Common myeloid progenitor, CD34-positive (primary cell): ENCODE measurements around the gene NEUROG2. TPM values are rescaled to one million over a fixed set of nuclear protein-coding genes. Genes with fewer than 3 reads are reported as not detected.

Experiments used
- CTCF ChIA-PET: fragments of 350-600 bp; sonication (Branson Sonifier 250); formaldehyde crosslinking; loops from one replicate; lab custom pipeline; 2021; ENCODE audit warnings: antibody characterized with exemption; lab: Charles Lee
- POLR2A ChIA-PET: fragments of 350-600 bp; sonication (Branson Sonifier 250); formaldehyde crosslinking; loops from one replicate; lab custom pipeline; 2021; ENCODE audit warnings: antibody characterized with exemption; lab: Charles Lee
- DNase-seq, 3 donors: peaks; one replicate each; pipeline versions ENCODE4 v3.0.0 to v3.0.0-alpha.2; 2013
- H3K27ac ChIP-seq, 2 experiments: 1 replicate in 1 of 2; 2 replicates in 1 of 2; pipeline ENCODE4 v1.7.0; 2013; ENCODE audit warnings: inconsistent platforms in 2 of 2, low read length in 2 of 2, mild to moderate bottlenecking in 2 of 2, low read depth in 1 of 2, moderate library complexity in 1 of 2; ENCODE audit not compliant: severe bottlenecking in 2 of 2, insufficient read depth in 1 of 2, poor library complexity in 1 of 2
- H3K27me3 ChIP-seq, 5 experiments: replicated peaks in 2 of 5; 1 replicate in 3 of 5; 2 replicates in 2 of 5; pipeline versions ENCODE4 v1.6.1 to v1.7.0; 2013; ENCODE audit warnings: low read length in 4 of 5, mild to moderate bottlenecking in 2 of 5, moderate library complexity in 2 of 5, inconsistent platforms in 1 of 5; ENCODE audit not compliant: insufficient read depth in 5 of 5, control insufficient read depth in 4 of 5
- H3K36me3 ChIP-seq, 4 experiments: 1 replicate in 2 of 4; 2 replicates in 2 of 4; pipeline versions ENCODE4 v1.6.1 to v1.7.0; 2013; ENCODE audit warnings: low read length in 3 of 4, control low read depth in 1 of 4, mild to moderate bottlenecking in 1 of 4; ENCODE audit not compliant: control insufficient read depth in 4 of 4, insufficient read depth in 4 of 4
- H3K4me1 ChIP-seq, 4 experiments: 1 replicate in 3 of 4; 2 replicates in 1 of 4; pipeline versions ENCODE4 v1.6.1 to v1.7.1; 2013; ENCODE audit warnings: low read length in 3 of 4, mild to moderate bottlenecking in 3 of 4, control low read depth in 1 of 4, inconsistent platforms in 1 of 4, moderate library complexity in 1 of 4; ENCODE audit not compliant: control insufficient read depth in 4 of 4, insufficient read depth in 4 of 4; ENCODE audit errors: control extremely low read depth in 1 of 4
- H3K4me3 ChIP-seq, 7 experiments: 1 replicate in 4 of 7; 2 replicates in 3 of 7; pipeline versions ENCODE4 v1.5.1 to v1.7.0; 2013; ENCODE audit warnings: mild to moderate bottlenecking in 7 of 7, low read length in 6 of 7, moderate library complexity in 6 of 7, inconsistent platforms in 2 of 7, low read depth in 2 of 7, control low read depth in 1 of 7; ENCODE audit not compliant: insufficient read depth in 4 of 7, control insufficient read depth in 1 of 7; ENCODE audit errors: extremely low read depth in 1 of 7
- H3K9me3 ChIP-seq, 5 experiments: 1 replicate in 4 of 5; 2 replicates in 1 of 5; pipeline versions ENCODE4 v1.6.1 to v1.7.1; 2013; ENCODE audit warnings: low read length in 4 of 5, mild to moderate bottlenecking in 2 of 5, inconsistent platforms in 1 of 5, low read depth in 1 of 5, moderate library complexity in 1 of 5; ENCODE audit not compliant: control insufficient read depth in 4 of 5, insufficient read depth in 2 of 5; ENCODE audit errors: control extremely low read depth in 1 of 5
- WGBS: methylation state at CpG from one replicate; pipeline ENCODE4 v1.1.5; 2013; ENCODE audit not compliant: insufficient coverage; 5-methylcytosine and 5-hydroxymethylcytosine counted together
- polyA plus RNA-seq: library from polyadenylated mRNA; unstranded; fragments of 120-200 nt; gene quantifications from one replicate; pipeline ENCODE4 v1.2.1, GENCODE V29; 2013

Gene NEUROG2
- 0.03 TPM for polyA plus RNA-seq

GRCh38 chr4:112516066-112516470 lies at the start of gene NEUROG2:
Gene NEUROG2 (minus strand): TSS chr4:112516180. CDS start chr4:112515475, 705 bp downstream.
- DNase-seq = no peak
- H3K27me3 ChIP-seq = peaks cover 43 to 100% (median 74%) of the 10 kb centered on the region in 5 experiments
- peak within 1 kb of the TSS; percentile 36 to 81 (median 68) for H3K4me3 ChIP-seq
- ChIA-PET CTCF (no interaction called here), POLR2A (no interaction called here)
- H3K27ac ChIP-seq = no peak within 1 kb of the TSS
- 0% methylated on average over 10 of the region's 15 CpGs for WGBS
- H3K36me3 ChIP-seq = no peaks in the 10 kb centered on the region
- H3K4me1 ChIP-seq = peaks cover 0 to 41% (median 35%) of the 10 kb centered on the region in 4 experiments
- peaks cover 0 to 11% (median 7%) of the 10 kb centered on the region in 5 experiments for H3K9me3 ChIP-seq

GRCh38 chr4:112564706-112565270 lies 48.8 kb upstream of the NEUROG2 start:
- no peak for DNase-seq
- CTCF ChIA-PET = no interaction called here
- WGBS = 98% methylated on average over 19 of the region's 25 CpGs
- H3K4me1 ChIP-seq = peaks cover 0 to 10% (median 0%) of the 10 kb centered on the region in 4 experiments
- H3K27me3 ChIP-seq = no peaks in the 10 kb centered on the region
- POLR2A ChIA-PET = no interaction called here
- H3K36me3 ChIP-seq = peaks cover 2 to 6% (median 3%) of the 10 kb centered on the region in 4 experiments
- H3K4me3 ChIP-seq = no peak overlapping the region
- no peak overlapping the region for H3K27ac ChIP-seq
- H3K9me3 ChIP-seq = peaks cover 0 to 4% (median 0%) of the 10 kb centered on the region in 5 experiments

DNA sequence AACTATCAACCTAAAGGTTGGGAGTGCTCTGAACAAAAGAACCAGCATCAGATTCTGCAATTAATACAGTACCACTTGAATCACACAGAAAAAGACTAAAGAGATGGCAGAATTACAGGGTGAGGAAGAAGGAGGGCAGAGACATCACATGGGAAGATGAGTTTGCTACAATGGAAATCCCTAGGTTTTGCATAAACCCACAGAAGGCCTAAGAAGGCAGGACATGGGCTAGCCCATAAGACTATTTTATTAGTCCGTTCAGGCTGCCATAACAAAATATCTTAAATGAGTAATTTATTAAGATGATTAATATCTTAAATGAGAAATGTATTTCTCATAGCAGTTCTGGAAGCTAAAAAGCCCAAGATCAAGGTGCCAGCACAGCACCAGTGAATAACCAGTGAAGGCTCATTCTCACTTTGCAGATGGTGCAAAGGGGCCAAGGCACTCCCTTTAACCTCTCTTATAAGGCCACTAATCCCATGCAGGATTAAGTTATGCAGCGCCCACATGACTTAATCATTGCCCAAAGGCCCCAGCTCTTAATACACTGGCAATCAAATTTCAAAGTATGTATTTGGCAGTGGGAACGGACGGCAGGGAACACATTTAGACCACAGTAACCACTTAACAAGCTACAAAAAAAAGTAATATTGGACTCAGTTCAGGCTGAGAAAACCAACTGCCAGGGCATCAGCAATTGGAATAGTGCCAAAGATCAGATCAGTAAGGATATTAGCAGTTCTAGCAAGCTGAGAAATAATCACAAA lies 47.6 kb upstream of the NEUROG2 start:
- Histone ChIP-seq H3K9me3 (peaks cover 0 to 4% (median 0%) of the 10 kb centered on the region in 5 experiments), H3K27me3 (no peaks in the 10 kb centered on the region), H3K36me3 (peaks cover 2 to 7% (median 5%) of the 10 kb centered on the region in 4 experiments), H3K27ac (no peak overlapping the region), H3K4me1 (peaks cover 0 to 11% (median 0%) of the 10 kb centered on the region in 4 experiments), H3K4me3 (no peak overlapping the region)
- WGBS = 75% methylated on average over 2 of the region's 4 CpGs
- DNase-seq = peak in 1 of 3 donors; percentile 5
- ChIA-PET POLR2A (no interaction called here), CTCF (no interaction called here)

DNA sequence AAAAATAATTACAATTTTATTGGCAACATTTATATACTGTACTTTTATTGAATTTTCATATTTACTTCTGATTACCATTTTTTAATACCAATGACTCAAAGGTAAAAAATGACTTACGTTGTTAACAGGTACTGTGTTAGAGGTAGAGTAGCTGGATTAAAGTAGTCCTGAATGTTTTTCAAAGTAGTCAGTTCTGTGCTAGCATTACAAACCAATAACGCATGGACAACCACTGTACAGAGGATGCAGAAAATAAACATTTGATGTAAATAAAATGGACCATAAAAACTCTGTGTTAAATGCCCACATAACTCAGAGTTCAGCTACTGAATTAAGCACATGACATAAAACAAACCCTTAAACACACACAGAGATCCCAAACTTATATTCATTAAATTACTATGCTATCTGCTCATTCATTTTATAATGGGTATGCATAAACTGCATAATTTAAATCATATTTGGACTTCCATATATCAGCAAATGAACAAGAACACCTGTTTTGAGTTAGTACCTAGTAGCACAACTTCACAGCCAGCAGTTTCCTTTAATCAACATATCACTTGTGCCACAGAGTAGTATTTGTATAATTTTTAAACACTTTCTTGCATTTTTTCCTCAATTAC lies 46.4 kb upstream of the NEUROG2 start:
- Histone ChIP-seq H3K27me3 (no peaks in the 10 kb centered on the region), H3K4me3 (no peak overlapping the region), H3K9me3 (peaks cover 0 to 4% (median 0%) of the 10 kb centered on the region in 5 experiments), H3K4me1 (peaks cover 0 to 11% (median 0%) of the 10 kb centered on the region in 4 experiments), H3K36me3 (peaks cover 4 to 9% (median 8%) of the 10 kb centered on the region in 4 experiments), H3K27ac (no peak overlapping the region)
- no CpG with 5 or more reads among the region's 2 CpGs for WGBS
- DNase-seq = no peak
- POLR2A ChIA-PET = no interaction called here
- CTCF ChIA-PET = no interaction called here

DNA sequence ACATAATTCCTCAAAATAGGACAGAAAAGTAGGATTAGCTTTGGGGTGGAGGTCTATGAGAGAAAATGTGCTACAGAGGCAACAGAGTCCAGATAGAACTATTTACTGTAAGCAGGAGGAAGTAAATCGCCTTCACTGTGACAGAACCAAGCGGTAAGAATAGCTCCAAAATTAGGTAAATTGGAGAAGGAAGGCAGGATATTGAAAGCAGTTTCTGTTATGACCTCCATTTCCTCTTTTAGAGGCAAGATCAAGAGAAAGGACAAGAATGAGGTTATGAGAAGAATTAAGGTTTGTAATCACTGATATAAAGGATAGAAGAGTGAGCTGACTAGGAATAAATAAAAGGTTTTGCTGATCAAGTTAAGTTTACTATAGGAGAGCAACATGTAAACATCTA lies 44.1 kb upstream of the NEUROG2 start:
- CTCF ChIA-PET = interaction anchor here (0.7 to 1.1 kb wide), 2 partner anchors 10 to 25 kb away, joined by 3 to 4 read pairs; no protein-coding TSS in a partner anchor

GRCh38 chr4:112559053-112559452 lies 43.1 kb upstream of the NEUROG2 start:
- Histone ChIP-seq H3K27ac (no peak overlapping the region), H3K4me3 (no peak overlapping the region), H3K4me1 (peaks cover 0 to 11% (median 0%) of the 10 kb centered on the region in 4 experiments), H3K27me3 (no peaks in the 10 kb centered on the region), H3K36me3 (peaks cover 0 to 9% (median 7%) of the 10 kb centered on the region in 4 experiments), H3K9me3 (no peaks in the 10 kb centered on the region)
- CTCF ChIA-PET = no interaction called here
- no peak for DNase-seq
- POLR2A ChIA-PET = interaction anchor here (0.6 kb wide), 1 partner anchor 10 kb away, joined by 4 read pairs; no protein-coding TSS in a partner anchor
- WGBS = 93% methylated on average over 3 of the region's 3 CpGs

More for the DNA sequence above, 44.1 kb upstream of the NEUROG2 start:
- peak in 2 of 3 donors; percentile 15 to 29 for DNase-seq
- H3K27me3 ChIP-seq = no peaks in the 10 kb centered on the region
- H3K4me1 ChIP-seq = peaks cover 0 to 11% (median 0%) of the 10 kb centered on the region in 4 experiments
- no peak overlapping the region for H3K4me3 ChIP-seq
- peaks cover 3 to 10% (median 8%) of the 10 kb centered on the region in 4 experiments for H3K36me3 ChIP-seq
- H3K27ac ChIP-seq = no peak overlapping the region
- H3K9me3 ChIP-seq = peaks cover 0 to 3% (median 0%) of the 10 kb centered on the region in 5 experiments
- POLR2A ChIA-PET = interaction anchor here (0.8 kb wide), 1 partner anchor 113 kb away, joined by 3 read pairs; no protein-coding TSS in a partner anchor
- 69% methylated on average over 2 of the region's 2 CpGs for WGBS
